Nephron progenitor cell (in vitro differentiated cells): ENCODE results near the gene BBLN.
A peak's percentile ranks its signal among the peaks of the same experiment; 100 is the strongest.

Experiments
- DNase-seq: peaks from one replicate; pipeline ENCODE4 v3.0.0; 2021
- H3K27ac Mint-ChIP-seq: 2 replicates; pipeline ENCODE4 v1.8.0; 2021; ENCODE audit warnings: mild to moderate bottlenecking, moderate library complexity, mixed read lengths
- H3K27me3 Mint-ChIP-seq: 2 replicates; pipeline ENCODE4 v1.8.0; 2021; ENCODE audit warnings: mild to moderate bottlenecking, low read depth, mixed read lengths; ENCODE audit not compliant: poor library complexity
- H3K36me3 Mint-ChIP-seq: 2 replicates; pipeline ENCODE4 v1.8.0; 2021; ENCODE audit warnings: low read depth, mixed read lengths
- H3K4me1 Mint-ChIP-seq: 2 replicates; pipeline ENCODE4 v1.8.0; 2021; ENCODE audit warnings: mixed read lengths
- H3K4me3 Mint-ChIP-seq: 2 replicates; pipeline ENCODE4 v1.8.0; 2021; ENCODE audit warnings: mild to moderate bottlenecking, moderate library complexity, mixed read lengths
- H3K9me3 Mint-ChIP-seq: 2 replicates; pipeline ENCODE4 v1.8.0; 2021; ENCODE audit warnings: mild to moderate bottlenecking, moderate library complexity, mixed read lengths
- CTCF ChIP-seq: fragments of 200-600 bp; sonication (generic); IDR thresholded peaks from 2 replicates; pipeline ENCODE4 v1.5.0; 2021; ENCODE audit warnings: antibody characterized with exemption

The BBLN gene

GRCh38 chr9:128206484-128206883 lies 46.4 kb downstream of the BBLN start:
- Mint-ChIP-seq H3K27ac (peak overlapping the region; percentile 5), H3K36me3 (no peaks in the 10 kb centered on the region), H3K27me3 (no peaks in the 10 kb centered on the region), H3K4me3 (peak overlapping the region; percentile 29), H3K9me3 (no peaks in the 10 kb centered on the region), H3K4me1 (peaks cover 73% of the 10 kb centered on the region)
- TF ChIP-seq CTCF = no peak
- DNase-seq = no peak

- Mint-ChIP-seq H3K27ac (peak overlapping the region; percentile 5), H3K4me1 (peaks cover 72% of the 10 kb centered on the region), H3K27me3 (peaks cover 5% of the 10 kb centered on the region), H3K9me3 (no peaks in the 10 kb centered on the region), H3K36me3 (no peaks in the 10 kb centered on the region), H3K4me3 (peak overlapping the region; percentile 29)
- no peak for DNase-seq
- no peak for TF ChIP-seq CTCF
Measured at GRCh38 chr9:128206916-128207910, 47.1 kb downstream of the BBLN start.

GRCh38 chr9:128208386-128208785 lies 48.3 kb downstream of the BBLN start:
- Mint-ChIP-seq H3K27me3 (peaks cover 5% of the 10 kb centered on the region), H3K4me1 (peaks cover 67% of the 10 kb centered on the region), H3K4me3 (peak overlapping the region; percentile 62), H3K9me3 (no peaks in the 10 kb centered on the region), H3K36me3 (no peaks in the 10 kb centered on the region), H3K27ac (peak overlapping the region; percentile 79)
- no peak for TF ChIP-seq CTCF
- DNase-seq = no peak

GRCh38 chr9:128208946-128209669 lies 49.0 kb downstream of the BBLN start:
- peaks cover 5% of the 10 kb centered on the region for H3K27me3 Mint-ChIP-seq
- peaks cover 74% of the 10 kb centered on the region for H3K4me1 Mint-ChIP-seq
- peak overlapping the region; percentile 62 for H3K4me3 Mint-ChIP-seq
- no peaks in the 10 kb centered on the region for H3K9me3 Mint-ChIP-seq
- no peaks in the 10 kb centered on the region for H3K36me3 Mint-ChIP-seq
- peak overlapping the region; percentile 79 for H3K27ac Mint-ChIP-seq
- no peak for DNase-seq
- TF ChIP-seq CTCF = no peak

GRCh38 chr9:128211186-128211980 lies 51.3 kb downstream of the BBLN start:
- TF ChIP-seq CTCF = no peak
- H3K36me3 Mint-ChIP-seq = no peaks in the 10 kb centered on the region
- H3K4me3 Mint-ChIP-seq = peak overlapping the region; percentile 51
- no peak overlapping the region for H3K27ac Mint-ChIP-seq
- H3K9me3 Mint-ChIP-seq = no peaks in the 10 kb centered on the region
- no peak for DNase-seq
- H3K4me1 Mint-ChIP-seq = peaks cover 59% of the 10 kb centered on the region
- peaks cover 5% of the 10 kb centered on the region for H3K27me3 Mint-ChIP-seq
